ENCODE results near the gene MED12L. TPM values are rescaled to one million over a fixed set of nuclear protein-coding genes. Genes with fewer than 3 reads are reported as not detected.

The MED12L gene
- total and polyA plus RNA-seq, 9 of the 15 experiments (the other 6 are each of a cell fraction or from before 2014, with no cell fraction given), result not detected

DNA sequence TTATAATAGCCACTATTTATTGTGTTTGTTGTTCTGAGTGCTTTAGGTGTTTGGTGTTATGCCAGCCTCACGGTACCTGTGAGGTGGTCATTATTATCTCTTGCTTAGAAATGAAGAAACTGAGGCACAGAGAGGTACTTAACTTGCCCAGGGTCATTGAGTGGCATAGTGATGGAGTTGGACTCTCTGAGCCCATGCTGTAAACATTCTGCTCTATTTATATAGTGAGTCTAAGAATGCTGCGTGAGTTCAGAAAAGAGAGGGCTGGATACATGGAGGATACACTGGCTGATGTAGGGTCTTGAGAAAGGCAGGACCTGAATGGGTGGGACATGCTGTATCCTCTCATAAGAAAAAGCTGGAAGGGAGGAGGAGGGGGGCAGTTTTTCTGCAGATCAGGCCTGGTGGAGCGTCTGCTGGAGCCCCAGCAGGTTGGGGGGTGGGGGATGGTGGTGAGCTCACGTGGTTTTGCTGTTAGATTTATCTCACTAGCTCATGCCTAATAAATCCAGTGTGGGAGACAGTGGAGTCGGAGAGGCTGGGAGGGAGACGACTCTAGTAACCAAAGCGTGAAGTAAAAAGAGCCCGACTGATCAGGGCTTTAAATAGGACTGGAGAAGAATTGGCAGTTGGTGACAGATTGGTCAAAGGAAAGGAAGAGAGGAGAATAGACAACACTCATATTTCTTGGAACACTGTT lies 16.0 kb downstream of the MED12L start:
- WGBS (ENCODE audit: insufficient coverage, low coverage, missing lambda C conversion rate), result 0% methylated on average over 8 of the region's 8 CpGs
- no peak for TF ChIP-seq ZNF23 (CRISPR knock-in tag; IDR thresholded peaks at IDR 0.05)
- TF ChIP-seq, protein P1, sequence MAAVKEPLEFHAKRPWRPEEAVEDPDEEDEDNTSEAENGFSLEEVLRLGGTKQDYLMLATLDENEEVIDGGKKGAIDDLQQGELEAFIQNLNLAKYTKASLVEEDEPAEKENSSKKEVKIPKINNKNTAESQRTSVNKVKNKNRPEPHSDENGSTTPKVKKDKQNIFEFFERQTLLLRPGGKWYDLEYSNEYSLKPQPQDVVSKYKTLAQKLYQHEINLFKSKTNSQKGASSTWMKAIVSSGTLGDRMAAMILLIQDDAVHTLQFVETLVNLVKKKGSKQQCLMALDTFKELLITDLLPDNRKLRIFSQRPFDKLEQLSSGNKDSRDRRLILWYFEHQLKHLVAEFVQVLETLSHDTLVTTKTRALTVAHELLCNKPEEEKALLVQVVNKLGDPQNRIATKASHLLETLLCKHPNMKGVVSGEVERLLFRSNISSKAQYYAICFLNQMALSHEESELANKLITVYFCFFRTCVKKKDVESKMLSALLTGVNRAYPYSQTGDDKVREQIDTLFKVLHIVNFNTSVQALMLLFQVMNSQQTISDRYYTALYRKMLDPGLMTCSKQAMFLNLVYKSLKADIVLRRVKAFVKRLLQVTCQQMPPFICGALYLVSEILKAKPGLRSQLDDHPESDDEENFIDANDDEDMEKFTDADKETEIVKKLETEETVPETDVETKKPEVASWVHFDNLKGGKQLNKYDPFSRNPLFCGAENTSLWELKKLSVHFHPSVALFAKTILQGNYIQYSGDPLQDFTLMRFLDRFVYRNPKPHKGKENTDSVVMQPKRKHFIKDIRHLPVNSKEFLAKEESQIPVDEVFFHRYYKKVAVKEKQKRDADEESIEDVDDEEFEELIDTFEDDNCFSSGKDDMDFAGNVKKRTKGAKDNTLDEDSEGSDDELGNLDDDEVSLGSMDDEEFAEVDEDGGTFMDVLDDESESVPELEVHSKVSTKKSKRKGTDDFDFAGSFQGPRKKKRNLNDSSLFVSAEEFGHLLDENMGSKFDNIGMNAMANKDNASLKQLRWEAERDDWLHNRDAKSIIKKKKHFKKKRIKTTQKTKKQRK (IDR thresholded peaks at IDR 0.05; ENCODE audit: borderline replicate concordance, low read depth, low read length), result no peak
- TF ChIP-seq, protein P2, sequence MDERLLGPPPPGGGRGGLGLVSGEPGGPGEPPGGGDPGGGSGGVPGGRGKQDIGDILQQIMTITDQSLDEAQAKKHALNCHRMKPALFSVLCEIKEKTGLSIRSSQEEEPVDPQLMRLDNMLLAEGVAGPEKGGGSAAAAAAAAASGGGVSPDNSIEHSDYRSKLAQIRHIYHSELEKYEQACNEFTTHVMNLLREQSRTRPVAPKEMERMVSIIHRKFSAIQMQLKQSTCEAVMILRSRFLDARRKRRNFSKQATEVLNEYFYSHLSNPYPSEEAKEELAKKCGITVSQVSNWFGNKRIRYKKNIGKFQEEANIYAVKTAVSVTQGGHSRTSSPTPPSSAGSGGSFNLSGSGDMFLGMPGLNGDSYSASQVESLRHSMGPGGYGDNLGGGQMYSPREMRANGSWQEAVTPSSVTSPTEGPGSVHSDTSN (CRISPR knock-in tag; IDR thresholded peaks at IDR 0.05; ENCODE audit: low read depth), result no peak
- TF ChIP-seq, protein P2 (tag; conservative IDR thresholded peaks at IDR 0.05; ENCODE audit: low read depth), result peak; percentile 32; the same call in 1 of the 2 replicates
- no peak for TF ChIP-seq CHD1 (IDR thresholded peaks at IDR 0.05; ENCODE audit: low read length)
- TF ChIP-seq ZFPM2 (CRISPR knock-in tag; IDR thresholded peaks at IDR 0.05), result no peak
- Histone ChIP-seq H3K4me2 (ENCODE audit: insufficient read depth, low read length) (no peak overlapping the region), H3K27me3 (ENCODE audit: control insufficient read depth in 2 of 2, insufficient read depth in 2 of 2, low read length in 2 of 2) (peaks cover 0 to 5% of the 10 kb centered on the region in 2 experiments; a peak in 2 of 5 replicates), H2AFZ (ENCODE audit: low read depth, low read length) (no peak overlapping the region), H3K9ac (ENCODE audit: insufficient read depth in 1 of 2, low read depth in 2 of 2, low read length in 2 of 2) (no peak overlapping the region), H3K36me3 (ENCODE audit: control insufficient read depth, insufficient read depth, low read length) (no peaks in the 10 kb centered on the region), H4K20me1 (replicated peaks; ENCODE audit: control insufficient read depth, insufficient read depth, low read length) (no peaks in the 10 kb centered on the region), H3K79me2 (ENCODE audit: control insufficient read depth, insufficient read depth, low read length) (no peaks in the 10 kb centered on the region), H3K9me1 (ENCODE audit: control insufficient read depth, insufficient read depth, low read length) (peaks cover 2% of the 10 kb centered on the region), H3K9me3 (replicated peaks; ENCODE audit: control insufficient read depth, insufficient read depth, low read depth, low read length) (no peaks in the 10 kb centered on the region), H3K4me3 (no peak overlapping the region), H3K4me1 (replicated peaks in 1 of 2; ENCODE audit: control insufficient read depth in 2 of 2, insufficient read depth in 2 of 2, low read length in 2 of 2) (no peaks in the 10 kb centered on the region; a peak in 1 of 5 replicates), H3K27ac (ENCODE audit: extremely low read depth, low read depth, low read length) (no peak overlapping the region)
- in situ Hi-C loops (cut with MboI), result no loop called here
- CTCF ChIA-PET (ENCODE audit: low intra/inter-chr PET ratio), result no interaction called here
- DNase-seq (ENCODE audit: extremely low read depth in 1 of 4, low spot score in 3 of 4), result peak in 1 of 4 experiments; percentile 2
- intact Hi-C loops (cut with micrococcal nuclease), result no loop called here
- no peak for FAIRE-seq
- no TSS peak for BruUV-seq (replicated peaks)
- POLR2A ChIA-PET, result interaction anchor here (0.9 to 4.4 kb wide), 2 partner anchors 8 to 12 kb away, joined by 3 to 18 read pairs; no protein-coding TSS in a partner anchor
- no peak for ATAC-seq

All from K562 (cell line).